Retinal pigment epithelial cell (primary cell): ENCODE data around the gene TGM2.

ENCODE experiments used
- DNase-seq: peaks from one replicate; pipeline ENCODE4 v3.0.0-alpha.2; 2010; ENCODE audit warnings: low read depth
- H3K4me3 ChIP-seq: 2 replicates; pipeline ENCODE4 v1.5.1; 2011; ENCODE audit warnings: mild to moderate bottlenecking, low read length, control low read depth, moderate library complexity
- TF ChIP-seq, protein P1 (sequence below): conservative IDR thresholded peaks from 2 replicates; pipeline ENCODE4 v1.5.1; 2011; ENCODE audit warnings: low read depth, low read length, control low read depth, inconsistent platforms

TGM2 gene

DNA sequence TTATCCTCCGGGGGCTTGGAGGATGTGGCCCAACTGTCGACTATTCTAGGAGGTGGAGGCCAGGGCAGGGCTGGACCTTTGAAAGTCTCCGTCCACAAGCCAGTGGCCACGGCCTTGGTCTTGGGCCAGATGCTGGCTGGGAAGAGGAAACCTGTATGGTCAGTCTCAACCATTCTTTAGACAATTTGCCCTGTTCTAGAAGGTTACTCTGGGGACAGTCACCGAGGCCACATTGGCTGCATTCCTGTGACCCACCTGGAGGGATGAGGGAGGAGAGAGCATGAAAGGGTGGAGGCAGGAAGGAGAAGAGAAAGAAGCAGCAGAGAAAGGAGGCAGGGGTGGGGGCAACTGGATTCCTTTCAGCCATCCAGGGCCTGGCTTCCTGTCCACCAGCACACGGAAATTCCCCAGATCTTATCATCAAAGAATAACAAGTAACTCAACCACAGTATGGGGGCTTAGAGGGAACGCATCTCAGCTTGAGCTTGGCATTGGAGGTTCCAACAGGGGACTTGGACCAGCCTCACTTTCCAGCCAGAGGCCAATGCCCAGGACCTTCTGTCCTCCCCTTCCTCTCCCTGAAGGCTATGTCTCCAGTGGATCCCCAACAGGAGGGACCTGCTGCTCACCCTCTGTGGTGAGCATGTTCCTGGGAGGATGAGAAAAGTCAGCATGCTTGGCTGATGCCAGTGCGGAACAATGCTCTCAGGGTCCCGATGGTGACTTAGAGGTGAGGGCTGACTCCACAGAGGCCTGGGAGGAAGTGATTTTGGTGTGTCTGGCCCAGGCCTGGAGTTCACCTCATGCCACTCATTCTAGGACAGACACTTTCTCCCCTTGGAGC, 30.4 kb downstream of the TGM2 start:
- DNase-seq = no peak
- TF ChIP-seq, protein P1, sequence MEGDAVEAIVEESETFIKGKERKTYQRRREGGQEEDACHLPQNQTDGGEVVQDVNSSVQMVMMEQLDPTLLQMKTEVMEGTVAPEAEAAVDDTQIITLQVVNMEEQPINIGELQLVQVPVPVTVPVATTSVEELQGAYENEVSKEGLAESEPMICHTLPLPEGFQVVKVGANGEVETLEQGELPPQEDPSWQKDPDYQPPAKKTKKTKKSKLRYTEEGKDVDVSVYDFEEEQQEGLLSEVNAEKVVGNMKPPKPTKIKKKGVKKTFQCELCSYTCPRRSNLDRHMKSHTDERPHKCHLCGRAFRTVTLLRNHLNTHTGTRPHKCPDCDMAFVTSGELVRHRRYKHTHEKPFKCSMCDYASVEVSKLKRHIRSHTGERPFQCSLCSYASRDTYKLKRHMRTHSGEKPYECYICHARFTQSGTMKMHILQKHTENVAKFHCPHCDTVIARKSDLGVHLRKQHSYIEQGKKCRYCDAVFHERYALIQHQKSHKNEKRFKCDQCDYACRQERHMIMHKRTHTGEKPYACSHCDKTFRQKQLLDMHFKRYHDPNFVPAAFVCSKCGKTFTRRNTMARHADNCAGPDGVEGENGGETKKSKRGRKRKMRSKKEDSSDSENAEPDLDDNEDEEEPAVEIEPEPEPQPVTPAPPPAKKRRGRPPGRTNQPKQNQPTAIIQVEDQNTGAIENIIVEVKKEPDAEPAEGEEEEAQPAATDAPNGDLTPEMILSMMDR = no peak

DNA sequence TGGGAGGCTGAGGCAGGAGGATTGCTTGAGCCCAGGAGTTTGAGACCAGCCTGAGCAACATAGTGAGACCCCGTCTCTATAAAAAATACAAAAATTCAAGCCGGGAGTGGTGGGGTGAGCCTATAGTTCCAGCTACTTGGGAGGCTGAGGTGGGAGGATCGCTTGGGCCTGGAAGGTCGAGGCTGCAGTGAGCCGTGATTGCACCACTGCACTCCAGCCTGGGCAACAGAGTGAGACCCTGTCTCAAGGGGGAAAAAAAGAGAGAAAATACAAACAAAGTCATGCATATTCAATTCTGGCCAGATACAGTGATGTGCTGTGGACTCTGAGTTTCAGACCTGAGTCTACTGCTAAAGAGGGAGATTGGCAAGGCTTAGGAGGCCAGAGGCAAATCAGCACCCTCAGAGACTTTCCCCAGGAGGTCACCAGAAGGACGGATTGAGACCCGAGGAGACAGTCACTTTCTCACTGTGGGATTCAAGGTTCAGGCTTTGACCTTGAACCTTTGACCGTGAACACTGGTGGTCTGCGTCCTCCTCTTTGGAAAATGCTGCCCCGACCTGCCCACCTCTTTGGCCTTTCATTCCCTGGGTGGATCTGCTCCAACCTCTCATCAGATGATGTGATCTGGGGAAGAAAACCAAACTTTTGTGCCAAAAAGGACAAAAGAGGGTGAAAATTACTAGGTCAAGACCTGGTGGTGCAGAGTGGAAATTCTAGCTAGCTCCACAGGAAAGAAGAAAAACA, 31.2 kb downstream of the TGM2 start:
- no peak for DNase-seq
- TF ChIP-seq, protein P1 = no peak
- H3K4me3 ChIP-seq = no peak overlapping the region

More for the DNA sequence above, 30.4 kb downstream of the TGM2 start:
- H3K4me3 ChIP-seq = no peak overlapping the region

GRCh38 chr20:38132910-38133501, 32.1 kb downstream of the TGM2 start:
- DNase-seq = no peak
- no peak overlapping the region for H3K4me3 ChIP-seq
- TF ChIP-seq, protein P1 = no peak

DNA sequence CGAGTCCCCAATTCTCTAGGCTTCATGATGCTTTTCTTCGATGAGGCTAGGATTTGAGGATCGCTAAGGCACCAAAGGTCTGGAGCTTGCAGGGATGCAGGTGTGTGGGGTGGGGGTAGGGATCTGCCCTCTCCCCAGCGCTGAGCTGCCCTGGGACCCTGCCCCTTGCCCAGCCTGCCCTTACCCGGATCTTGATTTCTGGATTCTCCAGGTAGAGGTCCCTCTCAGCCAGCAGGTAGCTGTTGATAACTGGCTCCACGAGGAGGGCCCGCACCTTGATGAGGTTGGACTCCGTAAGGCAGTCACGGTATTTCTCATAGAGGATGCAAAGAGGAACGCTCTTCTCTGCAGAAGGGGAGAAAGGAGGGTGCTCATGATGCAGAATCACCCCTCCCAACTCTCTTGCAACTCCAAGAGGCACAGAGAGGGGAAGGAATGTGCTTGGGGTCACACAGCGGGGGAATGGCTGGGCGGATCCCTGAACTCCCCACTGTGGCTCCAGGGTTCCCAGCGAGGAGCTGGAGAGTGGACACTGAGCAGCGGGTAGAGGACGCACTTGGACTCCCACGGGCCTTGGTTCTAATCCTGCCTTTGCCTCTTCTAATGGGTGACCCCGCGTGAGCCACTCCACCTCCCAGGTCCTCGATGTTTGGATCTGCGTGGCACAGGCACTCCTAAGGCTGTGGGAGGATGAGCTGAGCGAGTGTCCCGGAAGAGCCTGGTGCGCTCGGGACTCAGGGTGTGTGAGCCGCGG, 32.7 kb downstream of the TGM2 start:
- no peak for DNase-seq
- TF ChIP-seq, protein P1 = no peak

GRCh38 chr20:38131588-38132121, 33.4 kb downstream of the TGM2 start:
- TF ChIP-seq, protein P1 = no peak
- DNase-seq = no peak
- H3K4me3 ChIP-seq = no peak overlapping the region

More for the DNA sequence above, 32.7 kb downstream of the TGM2 start:
- H3K4me3 ChIP-seq = no peak overlapping the region

- TF ChIP-seq, protein P1 = no peak
- H3K4me3 ChIP-seq = no peak overlapping the region
- DNase-seq = no peak
Measured at GRCh38 chr20:38130687-38131587, 34.1 kb downstream of the TGM2 start.
